Activated CD8-positive, alpha-beta T cell treated with anti-CD3 and anti-CD28 coated beads for 36 hours (primary cell): ENCODE results near the gene PHKB. TPM values are rescaled to one million over a fixed set of nuclear protein-coding genes. Genes with fewer than 3 reads are reported as not detected.
"Not testable (repeated sequence)": the region's sequence is repeated elsewhere in the genome, so short reads cannot be mapped to it uniquely, and the experiment has no call there.

ENCODE experiments used
- ATAC-seq: fragments of 200-7000 bp; cut with Tn5 transposase; one replicate; pipeline ENCODE4 v1.10.0; 2021; ENCODE audit warnings: mild to moderate bottlenecking, moderate library complexity
- CTCF ChIA-PET: fragments of 350-600 bp; sonication (Branson Sonifier 250); formaldehyde crosslinking; loops from one replicate; lab custom pipeline; 2021; ENCODE audit warnings: antibody characterized with exemption; lab: Charles Lee
- POLR2A ChIA-PET: fragments of 350-600 bp; sonication (Branson Sonifier 250); formaldehyde crosslinking; loops from one replicate; lab custom pipeline; 2021; ENCODE audit warnings: antibody characterized with exemption; lab: Charles Lee
- DNase-seq: peaks from one replicate; pipeline ENCODE4 v3.0.0-alpha.2; 2020
- H3K27ac Mint-ChIP-seq: one replicate; pipeline ENCODE4 v1.8.0; 2021; ENCODE audit warnings: mild to moderate bottlenecking, mixed read lengths
- H3K27me3 Mint-ChIP-seq: one replicate; pipeline ENCODE4 v1.8.0; 2021; ENCODE audit warnings: mixed read lengths
- H3K36me3 Mint-ChIP-seq: one replicate; pipeline ENCODE4 v1.8.0; 2021; ENCODE audit warnings: low read depth, mixed read lengths
- H3K4me1 Mint-ChIP-seq: one replicate; pipeline ENCODE4 v1.8.0; 2021; ENCODE audit warnings: low read depth, mixed read lengths
- H3K4me3 Mint-ChIP-seq: one replicate; pipeline ENCODE4 v1.8.0; 2021; ENCODE audit warnings: mild to moderate bottlenecking, moderate library complexity, mixed read lengths
- H3K9me3 Mint-ChIP-seq: one replicate; pipeline ENCODE4 v1.8.0; 2021; ENCODE audit warnings: mixed read lengths
- CTCF ChIP-seq: fragments of 200-600 bp; IDR thresholded peaks from one replicate; pipeline ENCODE4 v1.8.0; 2022; ENCODE audit warnings: antibody characterized with exemption, mild to moderate bottlenecking
- intact Hi-C: fragments of 100-400 bp; cut with micrococcal nuclease; formaldehyde crosslinking; loops from one replicate; pipeline ENCODE4 v1.10.0; 2022
- total RNA-seq, 2 experiments: library from RNA; stranded (reverse); gene quantifications; one replicate each; pipeline ENCODE4 v1.2.3, GENCODE V29; 2021

The PHKB gene
- total RNA-seq, 2 experiments from 2014 or later: 20.2 to 23.1 TPM

- H3K27ac Mint-ChIP-seq: no peak overlapping the region
Measured at GRCh38 chr16:47524007-47524405, 62.9 kb downstream of the PHKB start.

GRCh38 chr16:47528431-47528830 is 67.3 kb downstream of the PHKB start:
- H3K4me1 Mint-ChIP-seq: peaks cover 2% of the 10 kb centered on the region
- TF ChIP-seq CTCF: no peak
- H3K4me3 Mint-ChIP-seq: no peak overlapping the region
- peaks cover 17% of the 10 kb centered on the region for H3K36me3 Mint-ChIP-seq
- POLR2A ChIA-PET: no interaction called here
- no peaks in the 10 kb centered on the region for H3K27me3 Mint-ChIP-seq
- peaks cover 5% of the 10 kb centered on the region for H3K9me3 Mint-ChIP-seq
- CTCF ChIA-PET: interaction anchor here (0.9 kb wide), 1 partner anchor 17 kb away, joined by 5 read pairs; no protein-coding TSS in a partner anchor
- no peak overlapping the region for H3K27ac Mint-ChIP-seq
- DNase-seq (no peak), ATAC-seq (no peak)
- intact Hi-C loops: no loop called here

More at GRCh38 chr16:47524007-47524405, 62.9 kb downstream of the PHKB start:
- intact Hi-C loops: no loop called here
- H3K36me3 Mint-ChIP-seq: peaks cover 15% of the 10 kb centered on the region
- DNase-seq (no peak), ATAC-seq (no peak)
- CTCF ChIA-PET: interaction anchor here (1.0 kb wide), 1 partner anchor 10 kb away, joined by 3 read pairs; no protein-coding TSS in a partner anchor
- no peaks in the 10 kb centered on the region for H3K27me3 Mint-ChIP-seq
- peaks cover 10% of the 10 kb centered on the region for H3K4me1 Mint-ChIP-seq
- H3K9me3 Mint-ChIP-seq: peaks cover 1% of the 10 kb centered on the region
- POLR2A ChIA-PET: no interaction called here
- no peak overlapping the region for H3K4me3 Mint-ChIP-seq
- TF ChIP-seq CTCF: no peak

- intact Hi-C loops: no loop called here
- peaks cover 44% of the 10 kb centered on the region for H3K36me3 Mint-ChIP-seq
Measured at GRCh38 chr16:47533744-47534292, 72.7 kb downstream of the PHKB start.

GRCh38 chr16:47538472-47538871 is 77.3 kb downstream of the PHKB start:
- no peak overlapping the region for H3K4me3 Mint-ChIP-seq
- ATAC-seq (no peak), DNase-seq (no peak)
- H3K27ac Mint-ChIP-seq: no peak overlapping the region
- H3K27me3 Mint-ChIP-seq: no peaks in the 10 kb centered on the region
- peaks cover 61% of the 10 kb centered on the region for H3K36me3 Mint-ChIP-seq
- ChIA-PET POLR2A (no interaction called here), CTCF (interaction anchor here (1.3 kb wide), 1 partner anchor 18 kb away, joined by 3 read pairs; no protein-coding TSS in a partner anchor)
- intact Hi-C loops: no loop called here
- no peak for TF ChIP-seq CTCF
- peaks cover 3% of the 10 kb centered on the region for H3K4me1 Mint-ChIP-seq
- peaks cover 13% of the 10 kb centered on the region for H3K9me3 Mint-ChIP-seq

More at GRCh38 chr16:47533744-47534292, 72.7 kb downstream of the PHKB start:
- DNase-seq: no peak
- peaks cover 5% of the 10 kb centered on the region for H3K9me3 Mint-ChIP-seq
- peaks cover 3% of the 10 kb centered on the region for H3K4me1 Mint-ChIP-seq
- TF ChIP-seq CTCF: no peak
- no peak overlapping the region for H3K4me3 Mint-ChIP-seq
- ChIA-PET CTCF (interaction anchor here (0.7 kb wide), 1 partner anchor 10 kb away, joined by 3 read pairs; no protein-coding TSS in a partner anchor), POLR2A (no interaction called here)
- ATAC-seq: no peak
- H3K27ac Mint-ChIP-seq: no peak overlapping the region
- H3K27me3 Mint-ChIP-seq: no peaks in the 10 kb centered on the region

- intact Hi-C loops, H3K27ac Mint-ChIP-seq, ATAC-seq: not testable (repeated sequence)
Measured at GRCh38 chr16:47539707-47540670, 78.9 kb downstream of the PHKB start.

GRCh38 chr16:47541135-47541534 is 80.0 kb downstream of the PHKB start:
- H3K4me3 Mint-ChIP-seq, intact Hi-C loops, ATAC-seq, H3K27me3 Mint-ChIP-seq, H3K4me1 Mint-ChIP-seq, H3K27ac Mint-ChIP-seq, POLR2A ChIA-PET, CTCF ChIA-PET, DNase-seq: not testable (repeated sequence)
- Mint-ChIP-seq H3K9me3 (peaks cover 24% of the 10 kb centered on the region), H3K36me3 (peaks cover 71% of the 10 kb centered on the region)

More at GRCh38 chr16:47539707-47540670, 78.9 kb downstream of the PHKB start:
- CTCF ChIA-PET, H3K27me3 Mint-ChIP-seq, DNase-seq, H3K4me1 Mint-ChIP-seq, H3K4me3 Mint-ChIP-seq, POLR2A ChIA-PET: not testable (repeated sequence)
- Mint-ChIP-seq H3K36me3 (peaks cover 65% of the 10 kb centered on the region), H3K9me3 (peaks cover 22% of the 10 kb centered on the region)

- POLR2A ChIA-PET, DNase-seq, H3K4me1 Mint-ChIP-seq, H3K27ac Mint-ChIP-seq, ATAC-seq, H3K4me3 Mint-ChIP-seq, H3K27me3 Mint-ChIP-seq, CTCF ChIA-PET, intact Hi-C loops: not testable (repeated sequence)
- Mint-ChIP-seq H3K9me3 (peaks cover 26% of the 10 kb centered on the region), H3K36me3 (peaks cover 69% of the 10 kb centered on the region)
Measured at GRCh38 chr16:47544255-47544654, 83.1 kb downstream of the PHKB start.

- peaks cover 30% of the 10 kb centered on the region for H3K9me3 Mint-ChIP-seq
- H3K4me3 Mint-ChIP-seq, CTCF ChIA-PET, H3K4me1 Mint-ChIP-seq, DNase-seq, POLR2A ChIA-PET, H3K27ac Mint-ChIP-seq, intact Hi-C loops, ATAC-seq, H3K27me3 Mint-ChIP-seq: not testable (repeated sequence)
- peaks cover 80% of the 10 kb centered on the region for H3K36me3 Mint-ChIP-seq
Measured at GRCh38 chr16:47551185-47551584, 90.1 kb downstream of the PHKB start.
